K562 (cell line): Measurements from ENCODE around the gene DYNLT2. TPM values are rescaled to one million over a fixed set of nuclear protein-coding genes. Genes with fewer than 3 reads are reported as not detected.

Experiments
- ATAC-seq: fragments of 200-7000 bp; cut with Tn5 transposase; 3 replicates; pipeline ENCODE4 v1.9.1; 2020; ENCODE audit warnings: moderate library complexity
- BruUV-seq: library from RNA; stranded (reverse); fragments of 400-500 nt; replicated peaks from 2 replicates; lab custom pipeline; 2021; lab: Mats Ljungman, UMichigan
- CTCF ChIA-PET: fragments of 300-600 bp; formaldehyde crosslinking; extraction: SDS; loops from one replicate; lab custom pipeline; 2021; ENCODE audit warnings: low intra/inter-chr PET ratio; lab: Yijun Ruan, JAX
- POLR2A ChIA-PET: fragments of 300-600, 350-650 bp; sonication (Branson Sonifier 250); formaldehyde crosslinking; extraction: SDS; loops from one replicate; lab custom pipeline; 2021; ENCODE audit warnings: antibody characterized with exemption, inconsistent platforms; lab: Yijun Ruan, JAX
- DNase-seq, 4 experiments: peaks; one replicate each; pipeline versions ENCODE4 v3.0.0 to v3.0.0-alpha.2; 2011 to 2018; ENCODE audit warnings: low spot score in 3 of 4, mixed read lengths in 3 of 4; ENCODE audit errors: extremely low read depth in 1 of 4
- FAIRE-seq: peaks from 2 replicates; lab custom pipeline; 2011; peaks lifted over from hg19 to GRCh38; lab: Jason Lieb, UNC
- H2AFZ ChIP-seq: 2 replicates; pipeline ENCODE4 v1.6.0; 2011; ENCODE audit warnings: low read depth, low read length, control low read depth, inconsistent platforms
- H3K27ac ChIP-seq: fragments of 200-600 bp; 3 replicates; pipeline ENCODE4 v1.8.0; 2011; ENCODE audit warnings: low read depth, mild to moderate bottlenecking, control low read depth, inconsistent platforms, low read length, moderate library complexity, mixed read lengths; ENCODE audit errors: extremely low read depth
- H3K27me3 ChIP-seq, 2 experiments: fragments of 300-600 bp in 1 of 2; 2 replicates in 1 of 2; 3 replicates in 1 of 2; pipeline versions ENCODE4 v1.6.0 to v1.8.0; 2011; ENCODE audit warnings: inconsistent platforms in 2 of 2, low read length in 2 of 2, mild to moderate bottlenecking in 1 of 2, mixed read lengths in 1 of 2, moderate library complexity in 1 of 2; ENCODE audit not compliant: control insufficient read depth in 2 of 2, insufficient read depth in 2 of 2
- H3K36me3 ChIP-seq: fragments of 300-600 bp; 3 replicates; pipeline ENCODE4 v1.8.0; 2011; ENCODE audit warnings: mild to moderate bottlenecking, low read length, inconsistent platforms; ENCODE audit not compliant: control insufficient read depth, insufficient read depth
- H3K4me1 ChIP-seq, 2 experiments: fragments of 200-600 bp in 1 of 2; replicated peaks in 1 of 2; 2 replicates in 1 of 2; 3 replicates in 1 of 2; pipeline versions ENCODE4 v1.5.1 to v1.8.0; 2011; ENCODE audit warnings: inconsistent platforms in 2 of 2, low read length in 2 of 2, mild to moderate bottlenecking in 1 of 2, mixed read lengths in 1 of 2, moderate library complexity in 1 of 2; ENCODE audit not compliant: control insufficient read depth in 2 of 2, insufficient read depth in 2 of 2
- H3K4me2 ChIP-seq: 2 replicates; pipeline ENCODE4 v1.6.1; 2011; ENCODE audit warnings: low read length, control low read depth, inconsistent platforms, mixed read lengths; ENCODE audit not compliant: insufficient read depth
- H3K4me3 ChIP-seq: fragments of 200-600 bp; sonication (generic), shearing (Covaris generic); 2 replicates; pipeline ENCODE4 v1.5.1; 2016; ENCODE audit warnings: control low read depth, inconsistent platforms
- H3K79me2 ChIP-seq: fragments of 200-600 bp; 3 replicates; pipeline ENCODE4 v1.8.0; 2011; ENCODE audit warnings: low read length, inconsistent platforms; ENCODE audit not compliant: control insufficient read depth, insufficient read depth
- H3K9ac ChIP-seq, 2 experiments: 2 replicates each; pipeline versions ENCODE4 v1.6.0 to v1.6.1; 2011; ENCODE audit warnings: low read depth in 2 of 2, low read length in 2 of 2, control low read depth in 1 of 2, inconsistent platforms in 1 of 2, mild to moderate bottlenecking in 1 of 2, mixed read lengths in 1 of 2; ENCODE audit not compliant: insufficient read depth in 1 of 2
- H3K9me1 ChIP-seq: one replicate; pipeline ENCODE4 v1.6.0; 2011; ENCODE audit warnings: inconsistent platforms, mild to moderate bottlenecking, low read length, moderate library complexity; ENCODE audit not compliant: control insufficient read depth, insufficient read depth
- H3K9me3 ChIP-seq: replicated peaks from 2 replicates; pipeline ENCODE4 v1.5.1; 2011; ENCODE audit warnings: low read depth, low read length, inconsistent platforms; ENCODE audit not compliant: control insufficient read depth, insufficient read depth
- H4K20me1 ChIP-seq: replicated peaks from 2 replicates; pipeline ENCODE4 v1.6.1; 2011; ENCODE audit warnings: low read length, inconsistent platforms, mixed read lengths; ENCODE audit not compliant: control insufficient read depth, insufficient read depth
- CBX5 ChIP-seq: IDR thresholded peaks from 2 replicates; pipeline ENCODE4 v1.6.1; 2014; ENCODE audit warnings: low read depth, borderline replicate concordance
- E4F1 ChIP-seq: fragments of 250-450 bp; sonication (Bioruptor Pico); IDR thresholded peaks from 2 replicates; pipeline ENCODE4 v1.5.0; 2021; ENCODE audit warnings: mild to moderate bottlenecking, borderline replicate concordance
- WGBS: fragments of 100-300 bp; shearing (Covaris generic); methylation state at CpG from one replicate; pipeline ENCODE4 v1.1.6; 2016; ENCODE audit warnings: low coverage, mixed read lengths; ENCODE audit not compliant: insufficient coverage; ENCODE audit errors: missing lambda C conversion rate; 5-methylcytosine and 5-hydroxymethylcytosine counted together
- in situ Hi-C: fragments of 300-500 bp; cut with MboI; formaldehyde crosslinking; loops from 4 replicates; pipeline ENCODE4 v1.15.0; 2018; ENCODE audit warnings: inconsistent platforms, mixed read lengths
- intact Hi-C: fragments of 100-400 bp; cut with micrococcal nuclease; formaldehyde crosslinking; loops from 2 replicates; pipeline ENCODE4 v1.14.2; 2022
- polyA plus RNA-seq, 8 experiments: library from polyadenylated mRNA; depleted of rRNA in 4 of 8; stranded (reverse) in 5 of 8; unstranded in 3 of 8; fragments of >200 nt; fragmentation: Nextera tagmentation in 2 of 8; fragmentation: Illumina TruSeq in 1 of 8; extraction: Ambion mirVana in 2 of 8; extraction: Trizol in 1 of 8; gene quantifications; 2 replicates each; pipeline versions ENCODE4 v1.2.1 to v1.2.3, GENCODE V29; 2011 to 2014; ENCODE audit warnings: inconsistent platforms in 1 of 8, missing spikeins in 1 of 8
- total RNA-seq, 7 experiments: library from RNA; depleted of rRNA in 6 of 7; stranded (reverse); fragments of >200 nt in 6 of 7; fragmentation: Illumina TruSeq in 2 of 7; extraction: Trizol in 2 of 7; gene quantifications; 2 replicates each; pipeline versions ENCODE4 v1.2.1 to v1.2.3, GENCODE V29; 2011 to 2021; ENCODE audit warnings: low replicate concordance in 1 of 7
- TF ChIP-seq, protein P1 (sequence below): IDR thresholded peaks from 2 replicates; pipeline ENCODE4 v1.6.1; 2016; ENCODE audit warnings: missing genetic modification characterization, missing compliant biosample characterization

Gene DYNLT2
- total and polyA plus RNA-seq, 9 of the 15 experiments (the other 6 are each of a cell fraction or from before 2014, with no cell fraction given), result 2.0 to 12.8 (median 6.3) TPM

- no peak for ATAC-seq
- Histone ChIP-seq H3K79me2 (peaks cover 49% of the 10 kb centered on the region), H4K20me1 (peaks cover 6% of the 10 kb centered on the region), H3K9me1 (no peaks in the 10 kb centered on the region), H3K9me3 (no peaks in the 10 kb centered on the region), H3K4me1 (peaks cover 12 to 15% of the 10 kb centered on the region in 2 experiments), H3K27ac (no peak overlapping the region), H3K27me3 (no peaks in the 10 kb centered on the region), H3K4me2 (no peak overlapping the region), H3K4me3 (no peak overlapping the region), H3K36me3 (peaks cover 55% of the 10 kb centered on the region), H2AFZ (no peak overlapping the region), H3K9ac (no peak overlapping the region)
- WGBS, result 68% methylated on average over 4 of the region's 4 CpGs
- ChIA-PET CTCF (no interaction called here), POLR2A (interaction anchor here (0.9 to 7.0 kb wide), 3 partner anchors 11 to 43 kb away, joined by 3 to 46 read pairs (median 4); no protein-coding TSS in a partner anchor)
- DNase-seq, result no peak
- intact Hi-C loops (no loop called here), in situ Hi-C loops (no loop called here)
- TF ChIP-seq, protein P1, sequence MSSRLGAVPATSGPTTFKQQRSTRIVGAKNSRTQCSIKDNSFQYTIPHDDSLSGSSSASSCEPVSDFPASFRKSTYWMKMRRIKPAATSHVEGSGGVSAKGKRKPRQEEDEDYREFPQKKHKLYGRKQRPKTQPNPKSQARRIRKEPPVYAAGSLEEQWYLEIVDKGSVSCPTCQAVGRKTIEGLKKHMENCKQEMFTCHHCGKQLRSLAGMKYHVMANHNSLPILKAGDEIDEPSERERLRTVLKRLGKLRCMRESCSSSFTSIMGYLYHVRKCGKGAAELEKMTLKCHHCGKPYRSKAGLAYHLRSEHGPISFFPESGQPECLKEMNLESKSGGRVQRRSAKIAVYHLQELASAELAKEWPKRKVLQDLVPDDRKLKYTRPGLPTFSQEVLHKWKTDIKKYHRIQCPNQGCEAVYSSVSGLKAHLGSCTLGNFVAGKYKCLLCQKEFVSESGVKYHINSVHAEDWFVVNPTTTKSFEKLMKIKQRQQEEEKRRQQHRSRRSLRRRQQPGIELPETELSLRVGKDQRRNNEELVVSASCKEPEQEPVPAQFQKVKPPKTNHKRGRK (tag), result no peak
- BruUV-seq, result TSS peak; percentile 1
- FAIRE-seq, result no peak
These were observed 32.3 kb downstream of the DYNLT2 start for GRCh38 chr6:169719117-169719516.

DNA sequence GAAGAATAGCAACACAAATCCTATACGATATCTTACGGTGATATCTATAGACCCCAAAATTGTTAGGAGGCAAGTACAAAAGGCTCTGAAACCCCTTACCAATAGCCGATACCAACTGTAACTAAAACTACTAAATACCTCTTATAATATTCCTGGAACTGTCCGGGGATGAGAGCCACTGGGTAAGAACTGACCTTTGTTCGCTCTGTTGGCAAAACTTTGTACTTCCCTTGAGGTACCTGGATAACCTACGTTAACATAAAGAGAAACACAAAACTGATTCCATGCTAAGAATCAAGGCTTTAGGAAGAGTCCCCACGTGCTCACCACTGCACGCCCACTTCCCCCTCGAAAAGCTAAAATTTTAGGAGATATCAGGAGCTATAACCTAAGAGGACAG lies 36.8 kb downstream of the DYNLT2 start:
- no peaks in the 10 kb centered on the region for H3K9me3 ChIP-seq
- no peaks in the 10 kb centered on the region for H3K27me3 ChIP-seq
- H3K4me1 ChIP-seq, result no peaks in the 10 kb centered on the region
- FAIRE-seq (no peak), ATAC-seq (no peak), DNase-seq (no peak)
- in situ Hi-C loops, result no loop called here
- H3K79me2 ChIP-seq, result peaks cover 10% of the 10 kb centered on the region; the same call in 2 of the 3 replicates
- intact Hi-C loops, result no loop called here
- no peak overlapping the region for H3K4me3 ChIP-seq
- 90% methylated on average over 9 of the region's 9 CpGs for WGBS
- H2AFZ ChIP-seq, result no peak overlapping the region
- POLR2A ChIA-PET, result interaction anchor here (1.0 to 2.0 kb wide), 3 partner anchors 9 to 13 kb away, joined by 4 to 12 read pairs (median 6); partner anchors contain the start of genes C6orf120 and WDR27
- no peak overlapping the region for H3K9ac ChIP-seq
- no peak for TF ChIP-seq CBX5
- TF ChIP-seq E4F1 (CRISPR knock-in tag), result no peak
- TF ChIP-seq, all 486 proteins: peak for 0
- H3K36me3 ChIP-seq, result peaks cover 87% of the 10 kb centered on the region
- H4K20me1 ChIP-seq, result no peaks in the 10 kb centered on the region
- CTCF ChIA-PET, result no interaction called here
- no peak overlapping the region for H3K27ac ChIP-seq
- H3K9me1 ChIP-seq, result no peaks in the 10 kb centered on the region
- H3K4me2 ChIP-seq, result no peak overlapping the region
- BruUV-seq, result no TSS peak
